IPS-18c (cell line): ENCODE results near the gene GULP1.
"Not testable (repeated sequence)": the region's sequence is repeated elsewhere in the genome, so short reads cannot be mapped to it uniquely, and the experiment has no call there.

Experiments
- H3K4me3 ChIP-seq: 2 replicates; pipeline ENCODE4 v1.7.0; 2013; ENCODE audit warnings: low read depth, mild to moderate bottlenecking, low read length, moderate library complexity; ENCODE audit not compliant: insufficient read depth
- H3K9me3 ChIP-seq: one replicate; pipeline ENCODE4 v1.6.1; 2013; ENCODE audit warnings: mild to moderate bottlenecking, low read length, moderate library complexity; ENCODE audit not compliant: control insufficient read depth, insufficient read depth

GULP1 gene

DNA sequence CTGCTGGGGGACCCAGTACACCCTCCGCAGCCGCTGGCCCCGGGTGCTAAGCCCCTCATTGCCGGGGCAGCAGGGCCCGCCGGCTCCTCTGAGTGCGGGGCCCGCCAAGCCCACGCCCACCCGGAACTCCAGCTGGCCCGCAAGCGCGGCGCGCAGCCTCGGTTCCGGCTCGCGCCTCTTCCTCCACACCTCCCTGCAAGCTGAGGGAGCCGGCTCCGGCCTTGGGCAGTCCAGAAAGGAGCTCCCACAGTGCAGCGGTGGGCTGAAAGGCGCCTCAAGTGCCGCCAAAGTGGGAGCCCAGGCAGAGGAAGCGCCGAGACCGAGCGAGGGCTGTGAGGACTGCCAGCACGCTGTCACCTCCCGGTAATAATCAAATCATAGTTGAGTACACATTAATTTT lies 314.9 kb downstream of the GULP1 start:
- not testable (repeated sequence) for H3K9me3 ChIP-seq, H3K4me3 ChIP-seq

DNA sequence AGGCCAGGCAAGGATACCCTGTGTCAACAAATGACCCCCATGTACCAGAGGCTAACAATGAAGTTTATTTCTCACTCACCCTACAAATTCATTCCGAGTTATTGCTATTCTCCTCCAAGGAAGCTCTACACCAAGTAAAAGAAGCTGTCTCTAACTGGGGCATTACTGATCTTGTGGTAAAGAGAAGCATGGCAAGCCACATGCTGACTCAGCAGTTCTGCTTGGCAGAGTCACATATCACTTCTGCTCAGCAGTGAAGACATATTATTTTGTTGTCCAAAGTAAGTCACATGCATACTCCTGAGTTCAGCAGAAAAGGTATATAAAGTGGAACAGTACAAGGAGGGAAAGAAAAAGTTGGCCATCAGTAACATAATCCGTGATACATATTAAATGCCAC lies 315.8 kb downstream of the GULP1 start:
- no peak overlapping the region for H3K4me3 ChIP-seq
- no peaks in the 10 kb centered on the region for H3K9me3 ChIP-seq

DNA sequence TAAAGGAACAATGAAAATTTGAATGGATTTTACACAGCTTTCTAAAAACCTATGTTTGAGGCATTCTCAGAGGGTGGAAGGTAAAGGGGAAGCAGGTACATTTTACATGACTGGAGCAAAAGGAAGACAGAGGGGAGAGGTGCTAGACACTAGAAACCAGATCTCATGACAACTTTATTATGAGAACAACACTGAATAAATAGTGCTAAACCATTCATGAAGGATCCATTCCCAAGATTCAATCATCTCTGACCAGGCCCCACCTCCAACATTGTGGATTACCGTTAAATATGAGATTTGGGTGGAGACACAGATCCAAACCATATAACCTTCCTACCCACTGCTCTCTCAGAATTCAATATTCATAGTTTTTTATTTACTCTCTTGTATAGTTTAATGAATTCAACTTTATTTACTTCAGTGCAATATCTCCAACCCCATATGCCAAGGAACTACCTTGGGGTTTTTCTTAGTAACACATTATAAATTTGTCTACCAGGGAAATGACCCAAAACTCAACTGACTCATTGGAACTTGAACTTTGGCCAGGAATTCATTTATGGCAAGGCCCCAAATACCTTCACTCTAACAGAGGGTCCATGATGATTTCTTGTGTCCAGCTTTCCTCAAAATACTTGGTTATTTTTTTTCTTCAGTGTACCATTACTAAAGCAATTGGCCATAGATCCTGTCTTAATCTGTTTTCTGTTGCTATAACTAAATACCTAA lies 317.8 kb downstream of the GULP1 start:
- Histone ChIP-seq H3K9me3 (no peaks in the 10 kb centered on the region), H3K4me3 (no peak overlapping the region)

DNA sequence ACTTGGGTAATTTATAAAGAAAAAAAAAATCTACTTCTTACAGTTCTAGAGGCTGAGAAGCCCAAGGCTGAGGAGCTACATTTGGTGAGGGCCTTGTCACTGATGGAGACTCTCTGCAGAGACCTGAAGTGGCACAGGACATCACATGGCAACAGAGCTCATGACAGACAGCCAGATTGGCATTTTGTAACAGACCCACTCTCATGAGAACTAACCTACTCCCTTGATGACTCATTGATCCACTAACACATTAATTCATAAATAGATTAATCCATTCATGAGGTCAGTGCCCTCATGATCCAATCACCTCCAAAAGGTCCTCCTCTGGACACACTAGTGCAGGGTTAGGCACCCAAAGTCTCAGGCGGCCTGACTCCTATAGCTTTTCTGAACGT lies 318.4 kb downstream of the GULP1 start:
- Histone ChIP-seq H3K4me3 (no peak overlapping the region), H3K9me3 (no peaks in the 10 kb centered on the region)

DNA sequence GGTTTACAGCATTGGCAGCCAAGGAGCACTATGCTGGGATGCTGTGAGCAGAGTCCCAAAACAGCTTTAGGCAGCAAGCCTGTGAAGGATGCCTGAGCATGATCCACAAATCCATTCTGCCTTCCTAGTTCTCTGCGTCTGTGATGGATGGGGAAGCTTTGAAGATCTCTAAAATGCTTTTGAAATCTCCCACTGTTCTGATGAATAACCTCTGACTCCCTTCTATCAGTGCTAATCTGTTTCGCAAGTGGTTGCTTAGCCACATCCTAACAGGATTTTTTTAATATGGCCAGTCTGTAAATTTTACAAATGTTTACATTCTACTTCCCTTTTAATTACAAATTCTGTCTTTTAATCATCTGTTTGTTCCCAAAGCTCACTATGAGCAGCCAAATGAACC lies 319.2 kb downstream of the GULP1 start:
- H3K9me3 ChIP-seq, result no peaks in the 10 kb centered on the region

DNA sequence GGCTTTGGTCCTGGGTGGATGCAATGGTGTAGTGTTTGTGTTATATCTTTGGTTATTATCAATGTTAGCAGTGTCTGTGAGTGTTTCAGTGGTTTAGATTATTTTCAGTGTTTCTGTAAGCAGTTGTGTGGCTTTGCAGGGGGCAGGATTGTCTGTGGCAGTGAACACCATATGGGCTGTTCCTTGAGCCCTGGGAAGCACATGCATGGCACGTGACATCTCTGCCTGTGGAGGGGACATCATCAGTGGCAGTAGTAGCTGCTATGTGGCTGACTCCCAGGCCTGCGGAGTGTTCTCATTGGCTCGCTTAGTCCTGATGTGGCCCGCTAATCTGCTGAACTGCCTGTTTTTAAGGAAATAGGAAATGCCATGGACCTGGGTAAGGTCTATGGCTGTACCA lies 327.5 kb downstream of the GULP1 start:
- Histone ChIP-seq H3K9me3 (no peaks in the 10 kb centered on the region), H3K4me3 (no peak overlapping the region)

More for the DNA sequence above, 319.2 kb downstream of the GULP1 start:
- no peak overlapping the region for H3K4me3 ChIP-seq

DNA sequence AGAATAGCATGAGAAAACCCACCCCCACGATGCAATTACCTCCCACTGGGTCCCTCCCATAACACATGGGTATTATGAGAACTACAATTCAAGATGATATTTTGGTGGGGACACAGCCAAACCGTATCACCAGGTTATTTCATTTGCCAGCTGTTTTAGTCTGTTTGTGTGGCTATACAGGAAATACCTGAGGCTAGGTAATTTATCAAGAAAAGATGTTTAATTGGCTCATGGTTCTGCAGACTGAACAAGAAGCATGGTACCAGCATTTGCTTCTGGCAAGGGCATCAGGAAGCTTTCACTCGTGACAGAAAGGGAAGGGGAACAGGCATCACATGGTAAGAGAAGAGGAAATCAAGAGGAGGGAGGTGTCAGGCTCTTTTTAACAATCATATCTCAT lies 329.2 kb downstream of the GULP1 start:
- Histone ChIP-seq H3K9me3 (no peaks in the 10 kb centered on the region), H3K4me3 (no peak overlapping the region)

DNA sequence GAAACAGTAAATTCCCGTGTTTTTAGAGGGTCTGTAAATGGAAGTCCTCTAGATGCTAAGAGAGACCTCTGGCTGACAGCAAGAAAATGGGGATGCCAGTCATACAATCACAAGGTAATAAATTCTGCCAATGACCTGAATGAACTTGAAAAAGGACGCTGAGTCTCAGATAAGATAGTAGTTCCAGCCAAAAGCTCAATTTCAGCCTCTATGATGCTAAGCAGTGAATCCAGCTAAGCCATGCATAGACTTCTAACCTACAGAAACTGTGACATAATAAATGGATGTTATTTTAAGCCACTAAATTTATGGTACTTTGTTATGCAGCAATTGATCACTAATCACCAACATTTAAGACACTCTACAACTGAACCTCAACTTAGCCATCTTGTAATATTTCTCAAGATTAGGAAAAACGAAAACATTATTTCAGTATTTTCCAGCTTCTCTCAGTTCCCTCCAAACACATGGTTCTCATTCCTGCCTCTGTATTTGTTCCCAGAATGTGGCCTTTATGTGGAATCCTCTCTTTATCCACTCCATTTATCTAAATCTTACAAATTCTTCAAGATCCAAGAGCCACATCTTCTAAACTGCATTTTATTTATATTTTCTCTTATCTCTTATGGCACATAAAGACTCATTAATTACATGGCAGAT lies 331.1 kb downstream of the GULP1 start:
- no peak overlapping the region for H3K4me3 ChIP-seq
- no peaks in the 10 kb centered on the region for H3K9me3 ChIP-seq

DNA sequence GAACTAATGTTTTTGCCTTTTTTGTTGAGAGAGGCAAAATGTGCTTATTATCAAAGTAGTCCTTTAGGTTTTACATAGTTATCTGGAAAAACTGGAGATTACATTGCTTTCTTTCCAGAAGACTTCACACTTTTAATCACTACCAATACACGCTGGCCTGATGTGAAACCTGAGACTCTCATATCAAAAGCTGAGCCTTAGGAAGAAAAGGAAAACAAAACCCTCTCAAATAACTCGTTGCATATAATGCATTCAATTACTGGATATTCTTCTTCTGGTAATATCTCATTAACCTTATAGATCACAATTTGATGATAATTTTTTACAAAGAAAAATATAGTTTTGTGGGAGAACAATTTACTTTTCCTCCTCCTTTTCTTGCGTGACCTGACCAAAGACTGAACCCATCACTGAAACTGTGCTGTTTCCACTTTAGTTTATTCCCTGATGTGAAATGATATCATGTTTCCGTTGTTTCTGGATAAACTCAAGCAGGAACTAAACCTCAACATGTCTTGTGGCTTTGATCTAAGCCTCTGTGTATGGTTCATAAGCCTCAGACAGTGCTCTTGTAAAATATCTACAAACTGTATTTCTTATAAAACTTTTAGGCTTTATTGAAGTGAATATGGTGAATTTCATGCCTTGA lies 332.4 kb downstream of the GULP1 start:
- Histone ChIP-seq H3K9me3 (no peaks in the 10 kb centered on the region), H3K4me3 (no peak overlapping the region)

DNA sequence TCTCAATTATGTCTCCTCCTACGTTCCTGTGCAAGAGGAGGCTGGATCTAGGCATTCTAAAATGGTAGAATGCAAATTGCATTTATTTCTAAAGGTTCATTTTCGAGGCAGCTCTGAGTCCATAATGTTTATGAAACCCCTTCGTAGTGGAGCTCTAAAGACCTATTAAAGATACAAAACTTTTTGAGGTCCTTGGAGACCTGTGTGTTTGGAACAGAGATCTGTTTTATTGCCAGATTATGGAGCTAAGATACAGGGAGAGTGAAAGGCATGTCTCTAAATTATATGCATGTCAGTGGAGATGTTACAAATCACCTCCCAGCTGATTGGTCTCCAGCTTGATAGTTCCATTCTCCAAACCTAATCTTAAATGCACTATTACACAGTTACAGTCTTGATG lies 335.8 kb downstream of the GULP1 start:
- Histone ChIP-seq H3K9me3 (no peaks in the 10 kb centered on the region), H3K4me3 (no peak overlapping the region)

DNA sequence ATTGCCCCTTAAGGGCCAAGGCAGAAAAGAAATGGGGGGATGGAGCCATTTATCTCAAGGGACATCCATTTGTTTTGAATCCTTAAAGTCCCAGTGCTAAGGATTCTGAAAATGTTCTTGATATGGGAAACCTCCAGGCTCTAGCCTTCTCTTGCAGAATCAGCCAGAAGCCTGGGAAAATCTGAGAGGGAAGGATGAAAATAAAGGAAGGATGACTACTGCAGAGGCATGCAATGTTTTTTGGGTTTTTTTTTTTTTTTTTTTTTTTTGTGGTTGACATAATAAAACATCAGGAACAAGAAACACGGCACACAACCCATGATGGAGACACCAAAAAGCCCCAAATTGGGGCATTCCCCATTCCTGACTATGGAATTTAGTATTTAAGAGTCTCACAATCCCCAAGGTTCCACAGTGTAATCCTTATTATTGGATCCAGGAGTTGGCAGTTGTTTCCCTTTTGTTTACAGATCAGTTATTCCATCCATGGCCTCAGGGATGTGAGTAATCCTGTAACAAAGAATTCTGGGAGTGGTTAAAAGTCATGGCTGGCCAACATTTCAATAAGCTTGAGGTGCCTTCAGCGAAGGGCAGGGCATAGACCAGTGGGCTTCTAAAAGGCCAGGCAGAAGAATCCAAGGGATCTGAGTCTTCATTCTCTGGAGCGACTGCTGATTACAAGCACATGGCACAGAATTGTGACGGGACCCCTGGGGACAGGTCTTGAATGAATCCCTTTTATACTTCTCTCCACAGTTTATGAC lies 337.5 kb downstream of the GULP1 start:
- Histone ChIP-seq H3K9me3 (no peaks in the 10 kb centered on the region), H3K4me3 (no peak overlapping the region)

DNA sequence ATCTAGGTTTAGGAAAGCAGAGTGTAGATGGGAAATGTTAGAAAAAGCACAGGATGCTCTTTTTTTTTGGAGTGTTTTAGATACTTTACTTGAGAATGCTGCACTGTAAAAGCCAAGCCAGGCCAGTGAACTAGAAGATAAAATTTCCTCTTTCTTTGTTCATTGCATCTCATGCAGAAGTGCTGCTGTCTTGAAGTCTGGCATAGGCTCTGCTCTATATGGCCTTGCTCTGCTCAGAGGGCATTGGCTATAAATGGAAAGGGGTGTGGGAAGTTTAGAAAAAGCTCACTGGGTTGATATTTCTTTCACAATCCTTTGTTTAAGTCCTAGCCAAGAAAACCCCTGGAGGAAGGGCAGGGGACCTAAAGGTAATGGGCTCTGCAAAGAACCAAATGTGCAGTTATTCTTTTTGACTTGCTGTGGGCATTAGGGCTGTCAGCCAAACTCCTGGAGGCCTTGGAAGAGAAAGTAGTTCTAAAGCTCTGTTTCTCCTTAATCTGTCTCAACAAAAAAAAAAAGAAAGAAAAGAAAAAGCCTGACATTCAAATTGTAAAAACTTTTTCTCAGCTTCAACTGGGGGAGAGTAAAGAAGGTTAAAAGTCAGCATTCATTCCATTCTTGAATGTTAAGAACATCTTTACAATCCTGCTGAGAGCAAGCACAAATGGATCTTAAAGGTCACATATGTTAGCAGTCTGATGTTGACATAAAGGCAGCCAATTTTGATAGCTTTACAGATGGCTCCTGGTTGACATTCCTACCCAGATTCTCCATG lies 338.3 kb downstream of the GULP1 start:
- no peak overlapping the region for H3K4me3 ChIP-seq
- H3K9me3 ChIP-seq, result no peaks in the 10 kb centered on the region

DNA sequence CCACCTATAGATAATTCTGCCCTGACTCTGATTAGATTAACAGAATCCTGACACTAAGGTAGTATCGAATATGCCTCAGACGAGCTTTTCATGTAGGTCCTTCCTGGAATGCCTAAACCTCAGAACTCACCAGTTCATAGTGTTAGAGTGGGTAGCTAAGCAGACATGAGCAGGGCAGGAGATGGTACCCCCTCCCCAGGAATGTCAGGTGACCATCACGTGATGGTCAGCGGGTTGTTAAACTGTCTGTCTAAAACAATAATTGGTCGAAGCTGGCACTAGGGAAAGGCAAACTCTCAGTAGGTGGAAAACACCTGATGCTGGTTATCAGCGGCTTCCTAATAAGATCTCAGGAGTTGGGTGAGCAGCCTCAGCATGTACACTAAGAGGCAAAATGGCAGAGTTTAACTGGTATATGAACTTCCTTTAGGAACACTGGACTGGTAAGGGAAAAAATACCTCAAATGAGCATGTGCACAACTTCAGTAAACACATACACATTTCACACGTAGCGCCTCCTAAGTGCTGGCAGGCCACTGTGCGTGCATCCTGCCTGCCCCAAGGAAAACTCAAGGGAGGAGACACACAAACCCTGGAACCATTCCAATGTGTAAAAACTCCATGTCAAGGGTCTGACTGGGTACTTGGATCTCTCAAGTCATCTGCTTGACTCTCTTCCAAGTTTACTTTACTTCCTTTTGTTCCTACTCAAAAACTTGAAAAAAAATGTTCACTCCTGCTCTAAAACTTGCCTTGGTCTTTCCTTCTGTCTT lies 339.5 kb downstream of the GULP1 start:
- H3K9me3 ChIP-seq, result no peaks in the 10 kb centered on the region
- H3K4me3 ChIP-seq, result no peak overlapping the region

DNA sequence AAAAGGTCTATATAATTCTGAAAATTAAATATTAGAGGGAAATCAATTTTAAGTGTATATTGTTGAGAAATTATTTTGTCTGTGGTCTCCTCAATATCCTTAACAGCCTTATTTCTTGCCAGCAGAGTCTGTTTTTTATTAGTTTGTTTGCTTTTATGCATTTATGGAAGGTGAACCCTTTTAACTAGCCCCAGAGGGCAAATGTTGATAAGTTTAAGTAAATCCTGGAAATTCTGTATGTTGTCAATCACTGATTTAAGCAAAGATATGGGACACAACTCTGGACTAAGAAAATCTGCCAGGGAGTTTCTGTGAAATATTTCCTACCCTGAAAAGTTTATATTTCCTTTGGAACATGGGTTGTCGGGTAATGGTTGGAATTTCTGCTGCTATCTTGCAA lies 343.0 kb downstream of the GULP1 start:
- H3K9me3 ChIP-seq, result no peaks in the 10 kb centered on the region

More for the DNA sequence above, 343.0 kb downstream of the GULP1 start:
- no peak overlapping the region for H3K4me3 ChIP-seq
